BLaER1 (cell line): Measurements from ENCODE around the gene HCAR1.

Experiments used
- H3K27ac ChIP-seq: shearing (Covaris generic); formaldehyde crosslinking; 2 replicates; pipeline ENCODE4 v1.8.1; 2022
- H3K27me3 ChIP-seq: shearing (Covaris generic); formaldehyde crosslinking; 2 replicates; pipeline ENCODE4 v1.8.1; 2022
- H3K36me3 ChIP-seq: shearing (Covaris generic); formaldehyde crosslinking; 2 replicates; pipeline ENCODE4 v1.8.1; 2022
- H3K4me1 ChIP-seq: shearing (Covaris generic); formaldehyde crosslinking; 2 replicates; pipeline ENCODE4 v1.8.1; 2022
- H3K4me2 ChIP-seq: shearing (Covaris generic); formaldehyde crosslinking; 2 replicates; pipeline ENCODE4 v1.8.1; 2022
- H3K4me3 ChIP-seq: shearing (Covaris generic); formaldehyde crosslinking; 2 replicates; pipeline ENCODE4 v1.8.1; 2022
- H3K9ac ChIP-seq: shearing (Covaris generic); formaldehyde crosslinking; 2 replicates; pipeline ENCODE4 v1.8.1; 2022
- H3K9me3 ChIP-seq: shearing (Covaris generic); formaldehyde crosslinking; 2 replicates; pipeline ENCODE4 v1.8.1; 2022
- H4K20me1 ChIP-seq: shearing (Covaris generic); formaldehyde crosslinking; 2 replicates; pipeline ENCODE4 v1.8.1; 2022
- Cebpa-rat ChIP-seq: shearing (Covaris generic); IDR thresholded peaks from 2 replicates; pipeline ENCODE4 v1.8.1; 2022

The HCAR1 gene

DNA sequence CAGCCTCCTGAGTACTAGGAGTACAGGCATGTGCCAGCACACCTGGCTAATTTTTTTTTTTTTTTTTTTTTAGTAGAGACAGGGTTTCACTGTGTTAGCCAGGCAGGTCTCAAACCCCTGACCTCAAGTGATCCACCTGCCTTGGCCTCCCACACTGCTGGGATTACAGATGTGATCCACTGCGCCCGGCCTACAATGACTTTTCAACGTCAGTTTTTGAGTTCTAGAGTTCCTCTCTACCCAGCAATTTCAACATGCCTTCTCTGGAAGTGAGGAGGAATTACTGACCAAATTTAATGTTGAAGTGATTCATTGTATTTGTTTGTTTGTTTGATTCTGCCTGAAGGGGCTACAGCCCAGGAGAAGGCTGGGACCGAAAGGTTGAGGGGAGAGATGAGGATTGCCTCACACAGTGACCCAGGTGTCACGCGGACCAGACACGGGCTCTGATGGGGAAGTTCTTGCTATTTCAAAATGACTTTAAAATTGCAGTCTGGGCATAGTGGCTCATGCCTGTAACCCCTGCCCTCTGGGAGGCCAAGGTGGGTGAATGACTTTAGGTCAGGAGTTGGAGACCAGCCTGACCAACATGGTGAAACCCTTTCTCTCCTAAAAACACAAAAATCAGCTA is 13.4 kb upstream of the HCAR1 start:
- Histone ChIP-seq H3K4me2 (no peak overlapping the region), H3K27me3 (no peaks in the 10 kb centered on the region), H3K27ac (no peak overlapping the region), H3K4me3 (no peak overlapping the region), H4K20me1 (no peaks in the 10 kb centered on the region), H3K4me1 (0 out of 2 replicates have a peak, but pooled peaks cover 8% of the 10 kb centered on the region), H3K9ac (no peak overlapping the region), H3K9me3 (no peaks in the 10 kb centered on the region), H3K36me3 (no peaks in the 10 kb centered on the region)
- TF ChIP-seq Cebpa-rat: no peak

DNA sequence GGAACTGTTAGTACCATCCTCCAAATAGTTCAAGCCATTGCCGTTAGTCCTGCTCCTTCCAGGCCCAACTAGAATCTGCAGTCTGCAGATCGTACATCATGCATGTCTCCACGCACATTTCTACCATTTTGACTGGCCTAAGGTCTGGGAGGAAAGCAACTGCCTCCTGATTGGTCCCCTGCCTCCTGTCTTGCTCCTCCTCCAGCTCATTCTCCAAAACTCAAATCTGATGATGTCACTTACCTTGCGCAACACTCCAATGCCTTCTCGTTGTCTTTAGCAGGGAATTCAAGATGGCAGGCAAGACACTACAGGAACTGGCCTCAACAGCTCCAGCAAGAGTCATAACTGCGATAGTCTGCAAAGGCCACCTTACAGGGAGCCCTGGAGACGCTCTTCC is 9.7 kb upstream of the HCAR1 start:
- Histone ChIP-seq H4K20me1 (no peaks in the 10 kb centered on the region), H3K9me3 (no peaks in the 10 kb centered on the region), H3K4me1 (peaks cover 16% of the 10 kb centered on the region), H3K9ac (no peak overlapping the region), H3K27me3 (no peaks in the 10 kb centered on the region), H3K27ac (no peak overlapping the region), H3K4me3 (no peak overlapping the region), H3K4me2 (no peak overlapping the region), H3K36me3 (no peaks in the 10 kb centered on the region)
- peak; percentile 60; the same call in 1 of the 2 replicates for TF ChIP-seq Cebpa-rat

DNA sequence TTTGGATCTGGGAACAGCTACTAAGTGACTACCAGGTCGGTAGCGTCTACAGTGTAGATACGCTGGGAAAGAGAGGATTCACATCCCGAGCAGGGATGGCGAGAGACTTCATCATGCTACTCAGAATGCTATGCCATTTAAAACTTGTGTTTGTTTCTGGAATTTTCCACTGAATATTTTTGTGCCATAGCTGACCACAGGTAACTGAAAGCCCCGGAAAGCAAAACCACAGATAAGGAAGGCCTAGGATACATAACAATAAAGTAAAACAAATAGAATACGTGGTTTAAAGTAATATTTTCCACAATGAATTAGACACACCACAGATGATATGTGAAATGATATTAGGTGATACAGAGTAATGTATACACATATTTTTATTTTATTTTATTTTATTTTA is 7.9 kb upstream of the HCAR1 start:
- Histone ChIP-seq H3K27me3 (no peaks in the 10 kb centered on the region), H4K20me1 (no peaks in the 10 kb centered on the region), H3K36me3 (no peaks in the 10 kb centered on the region), H3K9ac (0 out of 2 replicates have a peak overlapping the region, but pooled peaks have one; percentile 35), H3K27ac (0 out of 2 replicates have a peak overlapping the region, but pooled peaks have one; percentile 22), H3K4me1 (peaks cover 25% of the 10 kb centered on the region), H3K4me2 (peak overlapping the region; percentile 50), H3K9me3 (no peaks in the 10 kb centered on the region), H3K4me3 (no peak overlapping the region)
- TF ChIP-seq Cebpa-rat: no peak

DNA sequence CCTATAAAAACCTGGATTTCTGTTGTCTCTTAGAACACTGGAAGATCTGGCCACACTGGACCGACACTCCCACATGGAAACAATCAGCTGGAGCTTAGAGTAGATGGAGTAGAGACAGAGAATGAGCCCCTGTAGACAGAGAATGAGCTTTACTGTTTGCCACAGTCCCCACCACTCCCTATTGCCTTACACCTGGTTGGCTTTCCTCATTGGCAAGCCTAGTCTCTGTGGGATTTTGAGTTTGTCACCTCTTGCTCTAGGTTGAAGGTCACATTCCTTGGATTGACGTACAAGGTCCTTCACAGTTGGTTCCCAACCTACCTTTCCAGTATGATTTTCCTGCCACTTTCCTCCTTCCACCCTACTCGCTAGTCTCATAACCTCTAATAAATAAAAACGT is 2.0 kb upstream of the HCAR1 start:
- Histone ChIP-seq H3K36me3 (no peaks in the 10 kb centered on the region), H3K27ac (no peak overlapping the region), H4K20me1 (no peaks in the 10 kb centered on the region), H3K27me3 (no peaks in the 10 kb centered on the region), H3K4me1 (peaks cover 19% of the 10 kb centered on the region), H3K4me3 (no peak overlapping the region), H3K9me3 (no peaks in the 10 kb centered on the region), H3K4me2 (no peak overlapping the region), H3K9ac (no peak overlapping the region)
- no peak for TF ChIP-seq Cebpa-rat

DNA sequence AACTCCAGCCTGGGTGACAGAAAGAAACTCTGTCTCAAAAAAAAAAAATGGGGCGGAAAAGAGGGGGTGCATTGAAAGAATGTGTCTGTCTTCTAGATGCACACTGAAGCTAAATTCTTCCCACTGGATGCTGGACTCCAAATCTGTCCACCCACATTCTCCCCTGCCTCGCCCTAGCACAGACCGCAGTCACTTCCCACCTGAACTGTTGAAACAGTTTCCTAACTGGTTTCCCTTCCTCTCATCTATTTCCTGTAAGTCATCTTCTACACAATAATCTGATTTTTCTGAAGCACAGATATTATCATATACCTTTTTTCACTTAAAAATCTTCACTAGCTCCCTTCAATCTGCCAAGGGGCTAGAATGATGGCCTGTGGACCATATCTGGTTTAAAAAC is 1.5 kb upstream of the HCAR1 start:
- Histone ChIP-seq H3K4me1 (peaks cover 19% of the 10 kb centered on the region), H3K9me3 (no peaks in the 10 kb centered on the region), H3K9ac (no peak overlapping the region), H3K4me3 (no peak overlapping the region), H3K4me2 (no peak overlapping the region), H3K36me3 (no peaks in the 10 kb centered on the region), H3K27me3 (no peaks in the 10 kb centered on the region), H3K27ac (no peak overlapping the region), H4K20me1 (no peaks in the 10 kb centered on the region)
- no peak for TF ChIP-seq Cebpa-rat

DNA sequence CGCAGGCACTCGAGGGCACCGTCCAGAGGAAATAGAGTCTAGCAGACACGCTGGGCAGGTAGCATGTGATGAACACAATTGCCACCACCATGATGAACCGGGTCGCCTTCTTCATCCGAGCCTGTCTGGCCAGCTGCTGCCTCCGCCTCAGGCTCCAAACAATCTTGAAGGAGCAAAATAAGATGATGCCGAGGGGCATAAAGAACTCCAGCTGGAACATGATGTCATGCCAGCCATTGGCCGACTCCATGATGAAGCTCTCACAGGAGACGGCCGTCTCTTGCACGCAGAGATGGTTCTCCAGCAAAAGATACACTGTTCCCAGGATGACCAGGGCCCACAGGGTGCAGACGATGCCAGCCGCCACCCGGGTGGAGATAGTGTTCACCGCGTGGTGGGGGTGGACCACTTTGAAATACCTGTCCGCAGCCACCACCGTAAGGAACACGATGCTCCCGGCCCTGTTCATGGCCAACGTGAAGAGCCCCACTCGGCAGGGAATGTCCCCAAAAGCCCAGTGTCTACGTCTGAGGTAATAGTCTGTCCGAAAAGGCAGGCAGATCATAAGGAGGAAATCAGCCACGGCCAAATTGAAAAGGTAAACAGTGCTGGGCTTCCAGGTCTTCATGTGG is 945 bp downstream of the HCAR1 start:
- H3K9ac ChIP-seq: no peak overlapping the region
- no peaks in the 10 kb centered on the region for H3K27me3 ChIP-seq
- no peaks in the 10 kb centered on the region for H3K9me3 ChIP-seq
- H3K36me3 ChIP-seq: no peaks in the 10 kb centered on the region
- H4K20me1 ChIP-seq: no peaks in the 10 kb centered on the region
- H3K27ac ChIP-seq: no peak overlapping the region
- no peak overlapping the region for H3K4me3 ChIP-seq
- H3K4me2 ChIP-seq: no peak overlapping the region
- TF ChIP-seq Cebpa-rat: no peak
- H3K4me1 ChIP-seq: peaks cover 39% of the 10 kb centered on the region

DNA sequence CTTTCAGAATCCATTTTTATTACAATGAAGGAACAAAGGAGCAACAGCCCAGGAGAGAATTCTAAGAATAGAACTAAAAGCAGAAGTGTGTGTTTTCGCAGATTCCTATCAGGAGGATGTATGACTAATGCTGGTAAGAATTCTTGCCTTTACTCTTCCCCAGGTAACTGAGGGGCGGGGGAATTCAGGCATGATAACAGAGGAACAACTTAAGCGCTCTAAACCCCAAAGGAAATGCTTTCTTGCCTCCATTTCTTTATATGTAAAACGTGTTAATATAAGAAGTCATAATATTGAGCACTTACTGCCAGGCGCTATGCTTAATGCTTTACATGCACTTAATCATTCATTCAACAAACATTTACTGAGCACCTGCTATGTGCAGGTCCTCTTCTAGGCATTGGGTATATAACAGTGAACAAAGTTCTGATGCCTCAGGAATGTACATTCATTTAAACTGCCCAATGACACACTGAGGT is 4.5 kb downstream of the HCAR1 start:
- Histone ChIP-seq H3K27ac (peak overlapping the region; percentile 42; the same call in 1 of the 2 replicates), H3K9me3 (no peaks in the 10 kb centered on the region), H3K4me1 (peaks cover 42% of the 10 kb centered on the region), H4K20me1 (no peaks in the 10 kb centered on the region), H3K9ac (peak overlapping the region; percentile 42), H3K4me2 (peak overlapping the region; percentile 73), H3K36me3 (no peaks in the 10 kb centered on the region), H3K27me3 (no peaks in the 10 kb centered on the region), H3K4me3 (no peak overlapping the region)
- no peak for TF ChIP-seq Cebpa-rat

DNA sequence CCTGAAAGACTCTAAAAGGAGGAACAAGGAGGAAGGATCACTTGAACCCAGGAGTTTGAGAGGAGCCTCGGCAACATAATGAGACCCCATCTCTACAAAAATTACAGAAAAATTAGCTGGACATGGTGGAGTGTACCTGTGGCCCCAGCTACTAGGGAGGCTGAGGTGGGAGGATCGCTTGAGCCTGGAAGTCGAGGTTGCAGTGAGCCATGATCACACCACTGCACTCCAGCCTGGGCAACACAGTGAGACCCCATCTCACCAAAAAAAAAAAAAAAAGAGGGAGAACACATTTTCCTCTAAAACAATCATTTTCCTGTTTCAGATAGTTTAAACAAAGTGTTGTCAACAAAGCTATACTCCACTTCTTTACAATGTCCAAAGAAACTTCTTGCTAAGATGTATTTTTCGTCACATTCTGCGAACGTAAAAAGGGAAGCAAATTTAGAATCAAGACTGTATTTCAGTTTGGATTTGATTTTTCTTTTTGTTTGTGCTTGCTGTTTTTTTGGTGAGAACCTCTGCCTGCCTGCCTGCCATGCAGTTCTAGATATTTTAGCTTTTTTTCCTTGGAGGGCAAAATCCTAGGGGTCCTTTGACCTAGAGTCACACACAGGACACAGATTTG is 5.1 kb downstream of the HCAR1 start:
- Histone ChIP-seq H3K4me2 (peak overlapping the region; percentile 73), H3K9me3 (no peaks in the 10 kb centered on the region), H3K9ac (peak overlapping the region; percentile 42; the same call in 1 of the 2 replicates), H3K27me3 (no peaks in the 10 kb centered on the region), H3K4me3 (no peak overlapping the region), H3K27ac (peak overlapping the region; percentile 42; the same call in 1 of the 2 replicates), H4K20me1 (no peaks in the 10 kb centered on the region), H3K36me3 (no peaks in the 10 kb centered on the region), H3K4me1 (peaks cover 42% of the 10 kb centered on the region)
- TF ChIP-seq Cebpa-rat: no peak

DNA sequence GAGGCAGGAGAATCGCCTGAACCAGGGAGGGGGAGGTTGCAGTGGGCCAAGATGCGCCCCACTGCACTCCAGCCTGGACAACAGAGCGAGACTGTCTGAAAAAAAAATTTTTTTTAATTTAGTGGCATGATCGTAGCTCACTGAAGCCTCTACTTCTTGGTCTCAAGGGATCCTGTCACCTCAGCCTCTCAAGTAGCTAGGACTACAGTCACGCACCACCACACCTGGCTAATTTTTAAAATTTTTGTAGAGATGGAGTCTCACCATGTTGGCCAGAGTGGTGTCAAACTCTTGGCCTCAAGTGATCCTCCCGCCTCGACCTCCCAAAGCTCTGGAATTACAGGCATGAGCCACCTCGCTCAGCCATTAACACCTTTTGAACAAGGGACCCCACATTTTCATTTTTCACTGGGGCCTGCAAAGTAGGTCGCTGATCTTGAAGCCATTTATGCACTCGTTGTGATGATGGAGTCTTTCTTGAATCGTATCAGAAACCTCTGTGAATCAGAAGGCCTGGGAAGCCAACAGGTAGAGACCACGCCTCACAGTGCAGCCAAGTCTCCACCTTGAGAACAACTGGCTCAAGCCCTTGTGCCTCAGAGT is 5.9 kb downstream of the HCAR1 start:
- Histone ChIP-seq H3K9ac (no peak overlapping the region), H3K4me3 (no peak overlapping the region), H3K4me2 (peak overlapping the region; percentile 73), H3K4me1 (peaks cover 42% of the 10 kb centered on the region), H3K27me3 (no peaks in the 10 kb centered on the region), H3K36me3 (no peaks in the 10 kb centered on the region), H3K27ac (peak overlapping the region; percentile 19; the same call in 1 of the 2 replicates), H3K9me3 (no peaks in the 10 kb centered on the region), H4K20me1 (no peaks in the 10 kb centered on the region)
- TF ChIP-seq Cebpa-rat: no peak

DNA sequence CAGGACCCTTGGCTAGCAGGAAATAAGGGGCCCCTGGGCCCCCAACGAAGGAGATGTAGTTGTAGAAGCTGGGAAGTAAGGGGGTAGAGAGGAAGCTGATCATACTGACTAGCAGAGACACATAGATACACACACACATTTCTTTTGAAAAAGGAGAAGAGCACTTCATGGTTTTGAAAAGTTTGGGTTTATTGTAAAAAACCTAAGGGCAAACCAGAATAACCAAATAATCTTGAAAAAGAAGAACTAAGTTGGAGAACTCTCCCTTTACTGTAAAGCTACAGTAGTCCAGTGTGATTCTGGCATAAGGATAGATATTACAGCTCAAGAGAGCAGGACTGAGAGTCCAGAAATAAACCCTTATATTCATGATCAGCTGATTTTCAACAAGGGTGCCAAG is 8.3 kb downstream of the HCAR1 start:
- Histone ChIP-seq H3K27ac (no peak overlapping the region), H3K27me3 (no peaks in the 10 kb centered on the region), H3K4me1 (peaks cover 42% of the 10 kb centered on the region), H3K4me2 (no peak overlapping the region), H3K9ac (no peak overlapping the region), H4K20me1 (no peaks in the 10 kb centered on the region), H3K4me3 (no peak overlapping the region), H3K9me3 (no peaks in the 10 kb centered on the region), H3K36me3 (no peaks in the 10 kb centered on the region)
- no peak for TF ChIP-seq Cebpa-rat
